ENCODE results near the gene OGA.

DNA sequence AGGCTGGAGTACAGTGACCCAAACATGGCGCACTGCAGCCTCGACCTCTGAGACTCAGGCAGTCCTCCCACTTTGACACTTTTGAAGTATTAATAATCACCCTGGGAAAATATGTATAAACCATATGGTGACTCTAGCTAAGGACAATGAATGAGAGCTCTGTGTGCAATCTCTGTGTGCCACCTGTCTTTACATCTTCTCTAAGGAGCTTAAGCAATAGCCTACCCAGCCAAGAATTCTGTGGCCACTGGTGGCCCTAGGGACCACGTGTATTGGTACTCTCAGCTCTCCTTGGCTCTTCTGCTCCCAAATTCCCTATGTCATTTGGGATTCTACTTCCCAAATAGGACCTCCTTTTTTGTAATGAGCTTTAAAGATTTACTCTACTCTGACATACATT, 66.0 kb downstream of the OGA start:
- TF ChIP-seq EZH2 (IDR thresholded peaks at IDR 0.05; ENCODE audit: borderline replicate concordance, low read depth, low read length, severe bottlenecking) (no peak), CTCF (IDR thresholded peaks at IDR 0.05; ENCODE audit: borderline replicate concordance, extremely low read depth, low read length, poor library complexity, severe bottlenecking) (no peak)

Data from DND-41 (cell line).